ENCODE measurements around the gene KIAA1614. TPM values are rescaled to one million over a fixed set of nuclear protein-coding genes. Genes with fewer than 3 reads are reported as not detected.

KIAA1614 gene
- polyA plus RNA-seq, 1 donor (not counting 4 experiments of a cell fraction or from before 2014, with no cell fraction given), result 0.03 TPM

- peaks cover 2% of the 10 kb centered on the region for H3K9me1 ChIP-seq (ENCODE audit: control insufficient read depth, extremely low read depth, insufficient read depth, low read length)
- TF ChIP-seq EZH2 (IDR thresholded peaks at IDR 0.05; ENCODE audit: low read length) (no peak), CTCF (optimal IDR thresholded peaks at IDR 0.05 in 1 of 3, IDR thresholded peaks at IDR 0.05 in 1 of 3, conservative IDR thresholded peaks at IDR 0.05 in 1 of 3; ENCODE audit: extremely low read depth in 1 of 3, insufficient read depth in 2 of 3, low read length in 3 of 3) (no peak)
- dilution Hi-C loops (cut with MboI; ENCODE audit: extremely low pct_ligation_motif_present, low sequenced_read_pairs), result no loop called here
Measured at GRCh38 chr1:180924939-180925338, 12.2 kb downstream of the KIAA1614 start.

GRCh38 chr1:180925471-180926051 lies 12.9 kb downstream of the KIAA1614 start:
- peaks cover 18% of the 10 kb centered on the region for H3K4me1 ChIP-seq (ENCODE audit: control insufficient read depth, extremely low read depth, insufficient read depth, low read length)
- H3K4me3 ChIP-seq (ENCODE audit: control insufficient read depth in 2 of 3, extremely low read depth in 1 of 3, insufficient read depth in 2 of 3, low read depth in 1 of 3, low read length in 3 of 3), result no peak overlapping the region
- no peaks in the 10 kb centered on the region for H3K36me3 ChIP-seq (ENCODE audit: control insufficient read depth in 2 of 2, extremely low read depth in 1 of 2, insufficient read depth in 2 of 2, low read length in 2 of 2)
- no peaks in the 10 kb centered on the region for H3K79me2 ChIP-seq (ENCODE audit: control insufficient read depth, insufficient read depth, low read length)
- TF ChIP-seq EZH2 (IDR thresholded peaks at IDR 0.05; ENCODE audit: low read length) (no peak), CTCF (optimal IDR thresholded peaks at IDR 0.05 in 1 of 3, IDR thresholded peaks at IDR 0.05 in 1 of 3, conservative IDR thresholded peaks at IDR 0.05 in 1 of 3; ENCODE audit: extremely low read depth in 1 of 3, insufficient read depth in 2 of 3, low read length in 3 of 3) (no peak)
- no peak for FAIRE-seq
- H3K27ac ChIP-seq (ENCODE audit: control insufficient read depth, insufficient read depth, low read length), result no peak overlapping the region
- dilution Hi-C loops (cut with MboI; ENCODE audit: extremely low pct_ligation_motif_present, low sequenced_read_pairs), result no loop called here
- H3K9me3 ChIP-seq (ENCODE audit: control insufficient read depth, low read depth, low read length), result no peaks in the 10 kb centered on the region
- H3K9me1 ChIP-seq (ENCODE audit: control insufficient read depth, extremely low read depth, insufficient read depth, low read length), result peaks cover 2% of the 10 kb centered on the region
- no peak overlapping the region for H2AFZ ChIP-seq (ENCODE audit: control insufficient read depth, low read length)
- DNase-seq (ENCODE audit: low read depth, low spot score), result no peak
- H3K27me3 ChIP-seq (ENCODE audit: control insufficient read depth, extremely low read depth, insufficient read depth, low read length), result no peaks in the 10 kb centered on the region
- H3K4me2 ChIP-seq (ENCODE audit: control insufficient read depth, extremely low read depth, insufficient read depth, low read depth, low read length), result no peak overlapping the region
- no peaks in the 10 kb centered on the region for H4K20me1 ChIP-seq (ENCODE audit: control insufficient read depth, extremely low read depth, insufficient read depth, low read length)
- no peak overlapping the region for H3K9ac ChIP-seq (ENCODE audit: control insufficient read depth, extremely low read depth, insufficient read depth, low read length)

More at GRCh38 chr1:180924939-180925338, 12.2 kb downstream of the KIAA1614 start:
- no peak overlapping the region for H2AFZ ChIP-seq (ENCODE audit: control insufficient read depth, low read length)
- no peaks in the 10 kb centered on the region for H3K9me3 ChIP-seq (ENCODE audit: control insufficient read depth, low read depth, low read length)
- H3K79me2 ChIP-seq (ENCODE audit: control insufficient read depth, insufficient read depth, low read length), result no peaks in the 10 kb centered on the region
- H3K27me3 ChIP-seq (ENCODE audit: control insufficient read depth, extremely low read depth, insufficient read depth, low read length), result no peaks in the 10 kb centered on the region
- H3K36me3 ChIP-seq (ENCODE audit: control insufficient read depth in 2 of 2, extremely low read depth in 1 of 2, insufficient read depth in 2 of 2, low read length in 2 of 2), result no peaks in the 10 kb centered on the region
- H3K27ac ChIP-seq (ENCODE audit: control insufficient read depth, insufficient read depth, low read length), result no peak overlapping the region
- peaks cover 18% of the 10 kb centered on the region for H3K4me1 ChIP-seq (ENCODE audit: control insufficient read depth, extremely low read depth, insufficient read depth, low read length)
- H4K20me1 ChIP-seq (ENCODE audit: control insufficient read depth, extremely low read depth, insufficient read depth, low read length), result no peaks in the 10 kb centered on the region
- FAIRE-seq (no peak), DNase-seq (ENCODE audit: low read depth, low spot score) (no peak)
- no peak overlapping the region for H3K4me2 ChIP-seq (ENCODE audit: control insufficient read depth, extremely low read depth, insufficient read depth, low read depth, low read length)
- no peak overlapping the region for H3K4me3 ChIP-seq (ENCODE audit: control insufficient read depth in 2 of 3, extremely low read depth in 1 of 3, insufficient read depth in 2 of 3, low read depth in 1 of 3, low read length in 3 of 3)
- H3K9ac ChIP-seq (ENCODE audit: control insufficient read depth, extremely low read depth, insufficient read depth, low read length), result no peak overlapping the region
